AG09319 (cell line): ENCODE results near the gene PPP3CA.

Experiments used
- DNase-seq: peaks from one replicate; pipeline ENCODE4 v3.0.0-alpha.2; 2010; ENCODE audit warnings: low read depth; ENCODE audit errors: extremely low read depth
- CTCF ChIP-seq: IDR thresholded peaks from 2 replicates; pipeline ENCODE4 v1.5.1; 2011; ENCODE audit warnings: low read depth, mild to moderate bottlenecking, inconsistent platforms, low read length, moderate library complexity

PPP3CA gene

DNA sequence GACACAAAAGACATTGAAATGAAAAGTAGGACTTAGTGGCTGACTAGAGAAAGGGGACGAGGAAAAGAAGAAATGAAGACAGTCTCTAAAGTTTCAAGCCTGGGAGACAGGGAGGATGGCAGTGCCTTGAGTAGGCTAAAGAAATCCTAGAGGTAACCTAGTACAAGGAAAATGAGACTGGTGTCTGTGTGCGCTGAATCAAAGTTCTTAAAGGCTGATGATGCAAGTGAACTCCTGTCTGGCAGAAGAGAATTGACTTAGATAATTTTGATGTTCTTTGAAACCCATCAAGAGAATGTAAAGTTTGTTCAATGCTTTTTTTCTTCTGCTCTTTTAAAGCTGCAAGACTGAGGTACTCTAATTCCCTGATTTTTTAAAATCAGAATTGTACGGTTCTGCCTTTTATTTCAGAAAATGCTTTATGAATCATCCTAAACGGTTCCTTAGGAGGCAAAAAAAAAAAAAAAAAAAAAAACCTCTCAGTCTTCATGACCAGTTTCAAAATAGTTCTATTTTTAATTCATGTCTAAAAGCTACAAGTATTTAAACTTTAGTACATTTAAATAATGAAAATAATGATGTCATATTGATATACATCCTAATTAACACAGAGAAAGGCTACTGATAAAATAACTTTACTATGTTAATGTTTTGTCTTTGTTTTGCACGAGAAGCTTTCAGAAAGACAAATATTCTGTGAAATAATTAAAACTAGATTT lies 189.8 kb downstream of the PPP3CA start:
- TF ChIP-seq CTCF: no peak
- DNase-seq: no peak

DNA sequence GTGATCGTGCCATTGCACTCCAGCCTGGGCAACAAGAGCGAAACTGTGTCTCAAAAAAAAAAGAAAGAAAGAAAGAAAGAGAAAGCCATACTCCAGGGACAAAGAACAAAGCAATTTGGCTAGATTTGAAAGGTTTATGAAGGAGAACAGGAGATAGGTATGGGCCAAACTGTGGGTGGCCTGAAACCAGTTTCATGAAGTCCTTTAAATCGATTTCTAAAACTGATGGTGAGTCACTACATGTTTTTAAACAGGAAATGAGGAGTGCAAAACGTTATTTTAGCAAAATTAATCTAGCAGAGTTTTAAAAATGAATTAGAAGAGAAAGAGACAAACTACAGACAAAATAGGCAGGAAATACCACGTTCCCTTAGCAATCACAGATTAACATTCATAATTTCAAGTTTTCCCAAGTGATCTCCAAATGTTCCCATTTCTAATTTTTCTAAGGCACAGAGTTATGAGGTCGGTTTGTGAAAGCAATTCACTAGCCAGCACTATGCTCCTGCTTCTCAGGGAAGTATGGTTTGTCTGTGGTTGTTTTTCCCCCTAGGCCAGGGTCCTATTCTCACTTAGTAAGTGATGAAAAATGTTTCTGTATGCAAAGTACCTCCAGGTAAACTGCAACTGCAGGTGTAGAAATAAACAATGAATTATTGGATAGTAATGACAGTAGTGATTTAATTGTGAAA lies 190.6 kb downstream of the PPP3CA start:
- no peak for TF ChIP-seq CTCF
- no peak for DNase-seq

GRCh38 chr4:101155945-101156344 lies 191.4 kb downstream of the PPP3CA start:
- DNase-seq: no peak
- TF ChIP-seq CTCF: no peak

DNA sequence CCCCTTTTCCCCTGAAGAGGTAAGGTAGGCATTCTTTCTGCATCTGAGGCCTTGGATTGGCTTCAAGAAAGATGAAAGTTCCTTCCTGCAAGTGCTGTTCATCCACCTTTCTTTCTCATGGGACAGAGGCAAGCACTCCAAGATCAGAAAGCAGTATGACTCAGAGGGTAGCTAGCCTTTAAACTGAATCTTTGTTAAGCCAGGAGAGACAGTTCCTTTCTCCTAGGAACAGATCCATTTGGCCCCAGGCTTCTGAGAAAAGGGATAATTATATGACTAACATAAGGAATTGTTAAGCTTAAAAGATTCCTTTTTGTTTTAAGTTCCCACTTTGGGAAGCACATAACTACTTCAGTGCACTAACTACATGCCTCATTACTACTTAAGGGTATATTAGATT lies 192.0 kb downstream of the PPP3CA start:
- DNase-seq: peak; percentile 46
- TF ChIP-seq CTCF: no peak

DNA sequence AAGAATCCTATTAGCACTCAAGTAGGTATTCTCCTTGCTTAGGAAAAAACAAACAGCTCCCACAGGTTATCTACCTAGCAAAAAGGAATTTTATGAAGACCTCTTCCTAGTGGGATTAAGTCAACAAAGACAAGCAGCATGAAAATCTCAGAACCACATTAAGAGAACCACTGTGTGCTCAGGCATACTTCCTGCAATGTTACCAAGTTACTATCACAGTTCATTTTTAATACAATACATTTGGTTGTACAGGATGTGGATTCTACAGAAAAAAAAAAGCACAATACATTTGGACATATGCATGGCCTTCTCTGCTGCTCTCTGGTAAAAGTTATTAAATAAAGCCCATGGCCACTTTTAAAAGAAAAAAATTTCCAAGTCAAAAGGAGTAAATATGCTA lies 193.7 kb downstream of the PPP3CA start:
- TF ChIP-seq CTCF: no peak
- no peak for DNase-seq

DNA sequence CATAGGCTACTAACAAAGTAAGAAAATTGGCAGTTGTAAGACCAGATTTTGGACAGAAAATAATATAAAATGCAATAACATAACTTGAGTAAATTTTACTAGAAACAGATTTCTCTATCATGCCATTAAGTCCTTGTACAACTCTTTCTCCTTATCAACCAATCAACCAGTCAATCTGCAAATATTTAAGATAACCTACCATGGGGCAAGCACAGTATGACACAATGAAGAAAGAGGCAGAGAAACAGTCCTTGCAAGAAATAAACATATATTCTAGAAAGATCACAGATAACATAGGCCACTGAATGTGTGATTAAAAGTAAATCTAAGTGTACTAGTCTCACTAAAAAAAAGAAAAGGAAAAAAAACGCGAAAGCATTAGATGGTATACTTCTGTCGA lies 194.8 kb downstream of the PPP3CA start:
- TF ChIP-seq CTCF: no peak
- DNase-seq: no peak

- no peak for TF ChIP-seq CTCF
- no peak for DNase-seq
These were observed 198.8 kb downstream of the PPP3CA start for GRCh38 chr4:101148551-101148950.
